Measurements from ENCODE around the gene DPH3. TPM values are rescaled to one million over a fixed set of nuclear protein-coding genes. Genes with fewer than 3 reads are reported as not detected.

Gene DPH3
- total and polyA plus RNA-seq, 10 of the 15 experiments (the other 5 are each of a cell fraction or from before 2014, with no cell fraction given) = 10.8 to 71.8 (median 23.4) TPM

GRCh38 chr3:16311960-16312451 lies 47.3 kb upstream of the DPH3 start:
- ChIA-PET SMC1A (ENCODE audit: uncharacterized antibody, unreplicated experiment) (interaction anchor here (1.1 to 4.0 kb wide), 6 partner anchors 8 to 238 kb away, joined by 3 to 20 read pairs (median 8); no protein-coding TSS in a partner anchor), CTCF (interaction anchor here (1.0 to 2.7 kb wide), 7 partner anchors 11 to 23 kb away, joined by 3 to 9 read pairs (median 3); no protein-coding TSS in a partner anchor), POLR2A (interaction anchor here (0.6 to 1.1 kb wide), 5 partner anchors 12 to 1355 kb away, joined by 3 to 6 read pairs (median 4); no protein-coding TSS in a partner anchor), RAD21 (ENCODE audit: unreplicated experiment) (interaction anchor here (1.1 to 1.6 kb wide), 3 partner anchors 21 to 238 kb away, joined by 3 to 7 read pairs (median 3); no protein-coding TSS in a partner anchor)
- FAIRE-seq (peak; percentile 93), DNase-seq (ENCODE audit: low read depth, low spot score) (no peak), ATAC-seq (peak; percentile 66)
- Histone ChIP-seq H3K4me1 (ENCODE audit: control insufficient read depth, insufficient read depth, low read length) (peaks cover 24% of the 10 kb centered on the region), H3K4me3 (no peak overlapping the region), H2AFZ (ENCODE audit: control insufficient read depth, low read depth, low read length) (no peak overlapping the region), H3K9me3 (replicated peaks; ENCODE audit: control insufficient read depth, insufficient read depth, low read length) (no peaks in the 10 kb centered on the region), H3K79me2 (ENCODE audit: control insufficient read depth, insufficient read depth, low read length) (no peaks in the 10 kb centered on the region), H3K27me3 (replicated peaks in 1 of 2; ENCODE audit: control insufficient read depth in 2 of 2, insufficient read depth in 2 of 2, low read length in 1 of 2) (no peaks in the 10 kb centered on the region), H3K27ac (ENCODE audit: control insufficient read depth, insufficient read depth) (no peak overlapping the region; the same call in 1 of the 2 replicates), H3K4me2 (ENCODE audit: control insufficient read depth, insufficient read depth) (no peak overlapping the region), H4K20me1 (ENCODE audit: control insufficient read depth, insufficient read depth) (no peaks in the 10 kb centered on the region), H3K36me3 (ENCODE audit: control insufficient read depth in 2 of 2, insufficient read depth in 2 of 2, low read length in 1 of 2) (peaks cover 14 to 24% of the 10 kb centered on the region in 2 experiments), H3K9ac (ENCODE audit: control insufficient read depth, insufficient read depth, low read length) (no peak overlapping the region)
- TSS peak; percentile 1 for BruUV-seq (replicated peaks)
- 38% methylated on average over 6 of the region's 6 CpGs for WGBS (ENCODE audit: insufficient coverage, insufficient replicate concordance, low lambda C conversion rate, missing lambda C conversion rate)
- intact Hi-C loops (cut with micrococcal nuclease; ENCODE audit: unreplicated experiment) = no loop called here
- in situ Hi-C loops (cut with MboI) = no loop called here
- TF ChIP-seq SPI1 (IDR thresholded peaks at IDR 0.05; ENCODE audit: borderline replicate concordance, insufficient read depth, low read depth, low read length) = no peak
- no peak for TF ChIP-seq NFYB (IDR thresholded peaks at IDR 0.05; ENCODE audit: insufficient read depth, low read depth, low read length)
- peak; percentile 29 to 32; a peak in 1 of 4 replicates for TF ChIP-seq IKZF2 (IDR thresholded peaks at IDR 0.05)
- TF ChIP-seq KAT2A (conservative IDR thresholded peaks at IDR 0.05; ENCODE audit: control insufficient read depth, low read depth, low read length) = no peak
- no peak for TF ChIP-seq ZNF24 (IDR thresholded peaks at IDR 0.05)
- no peak for TF ChIP-seq SUPT20H (IDR thresholded peaks at IDR 0.05; ENCODE audit: borderline replicate concordance, control insufficient read depth, low read depth, low read length)
- TF ChIP-seq, protein P1, sequence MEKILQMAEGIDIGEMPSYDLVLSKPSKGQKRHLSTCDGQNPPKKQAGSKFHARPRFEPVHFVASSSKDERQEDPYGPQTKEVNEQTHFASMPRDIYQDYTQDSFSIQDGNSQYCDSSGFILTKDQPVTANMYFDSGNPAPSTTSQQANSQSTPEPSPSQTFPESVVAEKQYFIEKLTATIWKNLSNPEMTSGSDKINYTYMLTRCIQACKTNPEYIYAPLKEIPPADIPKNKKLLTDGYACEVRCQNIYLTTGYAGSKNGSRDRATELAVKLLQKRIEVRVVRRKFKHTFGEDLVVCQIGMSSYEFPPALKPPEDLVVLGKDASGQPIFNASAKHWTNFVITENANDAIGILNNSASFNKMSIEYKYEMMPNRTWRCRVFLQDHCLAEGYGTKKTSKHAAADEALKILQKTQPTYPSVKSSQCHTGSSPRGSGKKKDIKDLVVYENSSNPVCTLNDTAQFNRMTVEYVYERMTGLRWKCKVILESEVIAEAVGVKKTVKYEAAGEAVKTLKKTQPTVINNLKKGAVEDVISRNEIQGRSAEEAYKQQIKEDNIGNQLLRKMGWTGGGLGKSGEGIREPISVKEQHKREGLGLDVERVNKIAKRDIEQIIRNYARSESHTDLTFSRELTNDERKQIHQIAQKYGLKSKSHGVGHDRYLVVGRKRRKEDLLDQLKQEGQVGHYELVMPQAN (conservative IDR thresholded peaks at IDR 0.05) = no peak
- TF ChIP-seq HDAC6 (IDR thresholded peaks at IDR 0.05; ENCODE audit: unreplicated experiment) = no peak
- no peak for TF ChIP-seq ZNF207 (IDR thresholded peaks at IDR 0.05; ENCODE audit: borderline replicate concordance)
- TF ChIP-seq, protein P2, sequence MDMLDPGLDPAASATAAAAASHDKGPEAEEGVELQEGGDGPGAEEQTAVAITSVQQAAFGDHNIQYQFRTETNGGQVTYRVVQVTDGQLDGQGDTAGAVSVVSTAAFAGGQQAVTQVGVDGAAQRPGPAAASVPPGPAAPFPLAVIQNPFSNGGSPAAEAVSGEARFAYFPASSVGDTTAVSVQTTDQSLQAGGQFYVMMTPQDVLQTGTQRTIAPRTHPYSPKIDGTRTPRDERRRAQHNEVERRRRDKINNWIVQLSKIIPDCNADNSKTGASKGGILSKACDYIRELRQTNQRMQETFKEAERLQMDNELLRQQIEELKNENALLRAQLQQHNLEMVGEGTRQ (IDR thresholded peaks at IDR 0.05; ENCODE audit: borderline replicate concordance, low read depth, low read length) = no peak
- no peak for TF ChIP-seq JUND (IDR thresholded peaks at IDR 0.05; ENCODE audit: low read depth, low read length)
- TF ChIP-seq TARDBP (IDR thresholded peaks at IDR 0.05; ENCODE audit: borderline replicate concordance) = no peak
- TF ChIP-seq SUZ12 (IDR thresholded peaks at IDR 0.05; ENCODE audit: unreplicated experiment) = no peak
- no peak; the same call in 1 of the 2 replicates for TF ChIP-seq CREM (IDR thresholded peaks at IDR 0.05; ENCODE audit: low read depth)
- 0 out of 2 replicates have a peak, but pooled peaks have one; percentile 12 for TF ChIP-seq PAX5 (IDR thresholded peaks at IDR 0.05; ENCODE audit: borderline replicate concordance, low read depth, low read length)
- TF ChIP-seq, protein P3, sequence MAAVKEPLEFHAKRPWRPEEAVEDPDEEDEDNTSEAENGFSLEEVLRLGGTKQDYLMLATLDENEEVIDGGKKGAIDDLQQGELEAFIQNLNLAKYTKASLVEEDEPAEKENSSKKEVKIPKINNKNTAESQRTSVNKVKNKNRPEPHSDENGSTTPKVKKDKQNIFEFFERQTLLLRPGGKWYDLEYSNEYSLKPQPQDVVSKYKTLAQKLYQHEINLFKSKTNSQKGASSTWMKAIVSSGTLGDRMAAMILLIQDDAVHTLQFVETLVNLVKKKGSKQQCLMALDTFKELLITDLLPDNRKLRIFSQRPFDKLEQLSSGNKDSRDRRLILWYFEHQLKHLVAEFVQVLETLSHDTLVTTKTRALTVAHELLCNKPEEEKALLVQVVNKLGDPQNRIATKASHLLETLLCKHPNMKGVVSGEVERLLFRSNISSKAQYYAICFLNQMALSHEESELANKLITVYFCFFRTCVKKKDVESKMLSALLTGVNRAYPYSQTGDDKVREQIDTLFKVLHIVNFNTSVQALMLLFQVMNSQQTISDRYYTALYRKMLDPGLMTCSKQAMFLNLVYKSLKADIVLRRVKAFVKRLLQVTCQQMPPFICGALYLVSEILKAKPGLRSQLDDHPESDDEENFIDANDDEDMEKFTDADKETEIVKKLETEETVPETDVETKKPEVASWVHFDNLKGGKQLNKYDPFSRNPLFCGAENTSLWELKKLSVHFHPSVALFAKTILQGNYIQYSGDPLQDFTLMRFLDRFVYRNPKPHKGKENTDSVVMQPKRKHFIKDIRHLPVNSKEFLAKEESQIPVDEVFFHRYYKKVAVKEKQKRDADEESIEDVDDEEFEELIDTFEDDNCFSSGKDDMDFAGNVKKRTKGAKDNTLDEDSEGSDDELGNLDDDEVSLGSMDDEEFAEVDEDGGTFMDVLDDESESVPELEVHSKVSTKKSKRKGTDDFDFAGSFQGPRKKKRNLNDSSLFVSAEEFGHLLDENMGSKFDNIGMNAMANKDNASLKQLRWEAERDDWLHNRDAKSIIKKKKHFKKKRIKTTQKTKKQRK (IDR thresholded peaks at IDR 0.05; ENCODE audit: low read depth, low read length) = no peak
- TF ChIP-seq YY1 (IDR thresholded peaks at IDR 0.05; ENCODE audit: low read depth, low read length) = no peak
- no peak for TF ChIP-seq ATF7 (IDR thresholded peaks at IDR 0.05; ENCODE audit: low read depth)

All from GM12878 (cell line).